Osteocyte (in vitro differentiated cells): ENCODE data around the gene GRK6. TPM values are rescaled to one million over a fixed set of nuclear protein-coding genes. Genes with fewer than 3 reads are reported as not detected.
"Not testable (repeated sequence)": the region's sequence is repeated elsewhere in the genome, so short reads cannot be mapped to it uniquely, and the experiment has no call there.

Experiments
- DNase-seq: peaks from one replicate; pipeline ENCODE4 v3.0.0; 2021; ENCODE audit warnings: mixed read lengths; ENCODE audit not compliant: unreplicated experiment; ENCODE audit errors: extremely low spot score
- H3K27ac Mint-ChIP-seq: one replicate; pipeline ENCODE4 v1.8.0; 2021; ENCODE audit warnings: mild to moderate bottlenecking, mixed read lengths; ENCODE audit not compliant: unreplicated experiment
- H3K27me3 Mint-ChIP-seq: one replicate; pipeline ENCODE4 v1.8.0; 2021; ENCODE audit warnings: mixed read lengths; ENCODE audit not compliant: unreplicated experiment
- H3K36me3 Mint-ChIP-seq: one replicate; pipeline ENCODE4 v1.8.0; 2021; ENCODE audit warnings: mixed read lengths; ENCODE audit not compliant: unreplicated experiment
- H3K4me1 Mint-ChIP-seq: one replicate; pipeline ENCODE4 v1.8.0; 2021; ENCODE audit warnings: mixed read lengths; ENCODE audit not compliant: unreplicated experiment
- H3K4me3 Mint-ChIP-seq: one replicate; pipeline ENCODE4 v1.8.0; 2021; ENCODE audit warnings: mild to moderate bottlenecking, moderate library complexity, mixed read lengths; ENCODE audit not compliant: unreplicated experiment
- H3K9me3 Mint-ChIP-seq: one replicate; pipeline ENCODE4 v1.8.0; 2021; ENCODE audit warnings: mixed read lengths; ENCODE audit not compliant: unreplicated experiment
- CTCF ChIP-seq: fragments of 200-600 bp; sonication (generic); IDR thresholded peaks from 2 replicates; pipeline ENCODE4 v1.5.0; 2021; ENCODE audit warnings: antibody characterized with exemption, mild to moderate bottlenecking, moderate library complexity
- total RNA-seq: library from RNA; stranded (reverse); gene quantifications from 2 replicates; pipeline ENCODE4 v1.2.1, GENCODE V29; 2021

GRK6 gene
- total RNA-seq, 1 donor from 2014 or later, result 38.2 TPM

GRCh38 chr5:177483994-177484901 is 57.8 kb downstream of the GRK6 start:
- no peak for DNase-seq
- Mint-ChIP-seq H3K27ac (peak overlapping the region; percentile 74), H3K4me1 (peaks cover 32% of the 10 kb centered on the region)

DNA sequence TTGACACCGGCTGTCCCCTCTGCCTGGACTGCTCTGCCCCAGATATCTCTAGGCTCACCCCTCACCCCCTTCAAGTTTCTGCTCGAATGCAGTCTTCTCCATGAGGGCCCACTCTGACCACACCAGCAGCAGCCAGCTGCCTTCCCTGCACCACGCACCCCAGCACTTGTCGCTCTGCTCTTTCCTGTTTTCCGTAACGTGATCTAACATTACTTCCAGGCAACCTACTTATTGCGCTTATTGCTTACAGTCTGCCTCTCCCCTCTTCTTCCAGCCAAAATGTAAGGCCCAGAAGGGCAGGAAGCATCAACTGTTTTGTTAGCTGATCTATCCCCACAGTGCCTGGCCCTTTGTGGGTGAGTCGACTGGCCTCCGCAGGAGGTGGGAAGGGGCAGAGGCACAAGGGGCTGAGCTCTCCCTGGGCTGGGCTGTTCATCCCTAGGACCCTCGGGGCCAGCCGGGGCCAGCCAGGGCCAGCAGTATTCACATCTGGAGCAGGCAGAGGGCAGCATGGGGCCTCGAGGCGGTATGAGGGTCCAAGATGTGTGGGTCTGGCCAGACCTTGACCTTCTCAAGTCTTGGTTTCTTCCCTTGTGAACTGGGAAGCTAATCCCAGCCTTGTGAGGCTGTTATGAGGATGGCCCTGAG is 58.5 kb downstream of the GRK6 start:
- no peak for DNase-seq
- H3K4me1 Mint-ChIP-seq, result peaks cover 27% of the 10 kb centered on the region
- no peak overlapping the region for H3K4me3 Mint-ChIP-seq
- H3K27ac Mint-ChIP-seq, result peak overlapping the region; percentile 74
- no peak for TF ChIP-seq CTCF
- H3K9me3 Mint-ChIP-seq, result no peaks in the 10 kb centered on the region
- no peaks in the 10 kb centered on the region for H3K27me3 Mint-ChIP-seq
- peaks cover 29% of the 10 kb centered on the region for H3K36me3 Mint-ChIP-seq

More at GRCh38 chr5:177483994-177484901, 57.8 kb downstream of the GRK6 start:
- H3K4me3 Mint-ChIP-seq, result no peak overlapping the region
- H3K36me3 Mint-ChIP-seq, result peaks cover 34% of the 10 kb centered on the region
- no peaks in the 10 kb centered on the region for H3K27me3 Mint-ChIP-seq
- TF ChIP-seq CTCF, result no peak
- no peaks in the 10 kb centered on the region for H3K9me3 Mint-ChIP-seq

DNA sequence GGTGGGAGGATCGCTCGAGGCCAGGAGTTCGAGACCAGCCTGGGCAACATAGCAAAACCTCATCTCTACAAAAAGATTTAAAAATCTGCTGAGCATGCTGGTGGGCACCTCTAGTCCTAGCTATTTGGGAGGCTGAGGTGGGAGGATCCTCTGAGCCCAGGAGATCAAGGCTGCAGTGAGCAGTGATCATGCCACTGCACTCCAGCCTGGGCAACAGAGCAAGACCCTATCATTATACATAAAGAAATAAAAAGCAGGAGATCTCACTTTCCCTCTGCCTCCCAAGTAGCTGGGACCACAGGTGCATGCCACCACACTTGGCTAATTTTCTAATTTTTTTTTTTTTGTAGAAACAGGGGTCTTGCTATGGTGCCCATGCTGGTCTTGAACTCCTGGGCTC is 59.3 kb downstream of the GRK6 start:
- H3K4me3 Mint-ChIP-seq, DNase-seq, H3K27me3 Mint-ChIP-seq, H3K9me3 Mint-ChIP-seq: not testable (repeated sequence)
- Mint-ChIP-seq H3K27ac (peak overlapping the region; percentile 74), H3K36me3 (peaks cover 30% of the 10 kb centered on the region), H3K4me1 (peaks cover 30% of the 10 kb centered on the region)

DNA sequence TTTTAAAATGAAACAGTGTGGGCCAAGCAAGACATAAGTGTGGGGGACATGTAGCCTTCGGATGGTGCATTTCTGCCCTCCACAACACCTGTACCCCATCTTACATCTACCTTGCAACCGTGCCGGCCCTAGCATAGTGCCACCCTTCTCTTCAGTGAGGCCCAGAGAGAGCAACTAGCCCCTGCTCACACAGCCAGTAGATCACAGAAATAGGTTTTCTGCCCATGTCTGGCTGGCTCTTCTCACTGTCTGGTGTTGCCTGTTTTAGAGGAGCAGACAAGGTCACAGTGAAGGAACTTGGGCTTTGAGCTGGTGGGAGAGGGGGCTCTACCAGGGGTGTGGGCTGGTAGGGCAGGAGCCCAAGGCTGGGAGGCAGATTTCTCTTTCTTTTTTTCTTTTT is 59.8 kb downstream of the GRK6 start:
- no peaks in the 10 kb centered on the region for H3K27me3 Mint-ChIP-seq
- no peaks in the 10 kb centered on the region for H3K9me3 Mint-ChIP-seq

GRCh38 chr5:177487144-177487543 is 60.7 kb downstream of the GRK6 start:
- Mint-ChIP-seq H3K36me3 (peaks cover 34% of the 10 kb centered on the region), H3K4me3 (no peak overlapping the region), H3K9me3 (no peaks in the 10 kb centered on the region), H3K4me1 (peaks cover 35% of the 10 kb centered on the region), H3K27me3 (no peaks in the 10 kb centered on the region), H3K27ac (no peak overlapping the region)
- TF ChIP-seq CTCF, result no peak
- no peak for DNase-seq

More for the DNA sequence above, 59.8 kb downstream of the GRK6 start:
- H3K36me3 Mint-ChIP-seq, result peaks cover 33% of the 10 kb centered on the region
- H3K27ac Mint-ChIP-seq, result no peak overlapping the region
- no peak for TF ChIP-seq CTCF
- peaks cover 34% of the 10 kb centered on the region for H3K4me1 Mint-ChIP-seq
- no peak overlapping the region for H3K4me3 Mint-ChIP-seq
- no peak for DNase-seq
